Ovary (tissue), 9 donors: ENCODE results near the gene TXNDC15. TPM values are rescaled to one million over a fixed set of nuclear protein-coding genes. Genes with fewer than 3 reads are reported as not detected.

Experiments used
- DNase-seq, 5 donors: peaks; one replicate each; pipeline ENCODE4 v3.0.0-alpha.2; 2019 to 2020
- H3K27ac ChIP-seq, 2 donors: fragments of 200-600 bp; one replicate each; pipeline versions ENCODE4 v1.5.1 to v1.8.0; 2019 to 2022
- H3K27me3 ChIP-seq: fragments of 200-600 bp; one replicate; pipeline ENCODE4 v1.8.0; 2022
- H3K36me3 ChIP-seq: fragments of 200-600 bp; sonication (generic); one replicate; pipeline ENCODE4 v1.5.1; 2019
- H3K4me1 ChIP-seq: one replicate; pipeline ENCODE4 v1.8.1; 2013; ENCODE audit warnings: mild to moderate bottlenecking, moderate library complexity; ENCODE audit not compliant: insufficient read depth
- H3K4me3 ChIP-seq: fragments of 200-600 bp; sonication (generic); one replicate; pipeline ENCODE4 v1.5.1; 2017
- H3K9me3 ChIP-seq, 2 donors: fragments of 200-600 bp in 1 of 2; sonication (generic) in 1 of 2; one replicate each; pipeline versions ENCODE4 v1.5.1 to v1.8.1; 2013 to 2019; ENCODE audit warnings: mild to moderate bottlenecking in 1 of 2, moderate library complexity in 1 of 2
- EP300 ChIP-seq: sonication (generic); formaldehyde crosslinking; IDR thresholded peaks from one replicate; pipeline ENCODE4 v1.6.1; 2017; ENCODE audit warnings: antibody characterized with exemption
- POLR2A ChIP-seq: fragments of 450-650 bp; IDR thresholded peaks from one replicate; pipeline ENCODE4 v1.6.1; 2017; ENCODE audit warnings: antibody characterized with exemption, mild to moderate bottlenecking, moderate library complexity
- WGBS, 3 donors: extraction: QIAGEN DNeasy Blood & Tissue Kit in 1 of 3; methylation state at CpG; one replicate each; pipeline versions ENCODE4 v1.1.5 to v1.1.7; 2013 to 2017; 5-methylcytosine and 5-hydroxymethylcytosine counted together
- intact Hi-C, 4 donors: fragments of 100-400 bp; cut with DNase I; formaldehyde crosslinking; loops; one replicate each; pipeline versions ENCODE4 v1.11.0 to v1.15.1; 2022 to 2023
- polyA plus RNA-seq, 2 donors: library from polyadenylated mRNA; stranded (reverse); fragments of 200-250 nt in 1 of 2; fragments of 350-450 nt in 1 of 2; fragmentation: Illumina TruSeq in 1 of 2; extraction: RNeasy Lipid Tissue Mini Kit (QIAGEN cat#74804) in 1 of 2; gene quantifications; one replicate each; pipeline ENCODE4 v1.2.3, GENCODE V29; 2013 to 2014
- total RNA-seq, 7 donors: library from RNA; depleted of rRNA in 2 of 7; stranded (reverse); fragments of >200 nt in 2 of 7; fragmentation: NEBNext Ultra II Directional in 3 of 7; extraction: Animal tissue kit (Norgen Biotek cat#: 25700) in 3 of 7; gene quantifications; one replicate each; pipeline versions ENCODE4 v1.1.0 to v1.2.4, GENCODE V29; 2016 to 2023
- TF ChIP-seq, protein P1 (sequence below), 3 donors: fragments of 450-650 bp in 2 of 3; fragments of 200-600 bp in 1 of 3; IDR thresholded peaks; one replicate each; pipeline versions ENCODE4 v1.5.1 to v1.8.0; 2016 to 2022; ENCODE audit warnings: antibody characterized with exemption in 3 of 3, mild to moderate bottlenecking in 1 of 3
- donor health status: DM: no; HTN: no; CAD: no; lungs with moderate emphysema.
- donor health status: DM: no; HTN: no; CAD: no.
- donor health status: Bipolar disorder and iron deficiency.
- donor health status: DM: yes; HTN: yes; CAD: no.
- donor health status: DM: no; HTN: no; CAD: no.
- donor health status: DM: yes; HTN: yes; CAD: no.

Gene TXNDC15
- total and polyA plus RNA-seq, 9 donors: 55.3 to 150 (median 71.4) TPM

DNA sequence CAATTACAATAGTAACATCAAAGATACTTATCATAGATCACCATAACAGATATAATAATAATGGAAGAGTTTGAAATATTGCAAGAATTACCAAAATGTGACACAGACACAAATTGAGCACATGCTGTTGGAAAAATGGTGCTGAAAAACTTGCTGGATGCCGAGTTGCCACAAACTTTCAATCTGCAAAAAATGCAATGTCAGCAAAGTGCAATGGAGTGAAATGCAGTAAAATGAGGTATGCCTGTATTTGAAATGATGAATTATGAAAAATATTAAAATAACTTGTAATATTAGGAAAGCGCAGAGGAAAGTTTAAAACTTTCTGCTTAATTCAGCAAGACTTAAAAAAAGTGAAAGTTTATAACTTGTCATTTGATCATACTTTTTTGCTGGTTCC, 18.8 kb downstream of the TXNDC15 start:
- WGBS, 3 donors: 90 to 91% (median 91%) methylated on average over 2 of the region's 2 CpGs
- Histone ChIP-seq H3K36me3 (no peaks in the 10 kb centered on the region), H3K9me3 (no peaks in the 10 kb centered on the region), H3K4me3 (no peak overlapping the region), H3K27ac (no peak overlapping the region), H3K27me3 (no peaks in the 10 kb centered on the region), H3K4me1 (no peaks in the 10 kb centered on the region)
- no peak for TF ChIP-seq EP300
- no peak for TF ChIP-seq POLR2A
- TF ChIP-seq, protein P1, sequence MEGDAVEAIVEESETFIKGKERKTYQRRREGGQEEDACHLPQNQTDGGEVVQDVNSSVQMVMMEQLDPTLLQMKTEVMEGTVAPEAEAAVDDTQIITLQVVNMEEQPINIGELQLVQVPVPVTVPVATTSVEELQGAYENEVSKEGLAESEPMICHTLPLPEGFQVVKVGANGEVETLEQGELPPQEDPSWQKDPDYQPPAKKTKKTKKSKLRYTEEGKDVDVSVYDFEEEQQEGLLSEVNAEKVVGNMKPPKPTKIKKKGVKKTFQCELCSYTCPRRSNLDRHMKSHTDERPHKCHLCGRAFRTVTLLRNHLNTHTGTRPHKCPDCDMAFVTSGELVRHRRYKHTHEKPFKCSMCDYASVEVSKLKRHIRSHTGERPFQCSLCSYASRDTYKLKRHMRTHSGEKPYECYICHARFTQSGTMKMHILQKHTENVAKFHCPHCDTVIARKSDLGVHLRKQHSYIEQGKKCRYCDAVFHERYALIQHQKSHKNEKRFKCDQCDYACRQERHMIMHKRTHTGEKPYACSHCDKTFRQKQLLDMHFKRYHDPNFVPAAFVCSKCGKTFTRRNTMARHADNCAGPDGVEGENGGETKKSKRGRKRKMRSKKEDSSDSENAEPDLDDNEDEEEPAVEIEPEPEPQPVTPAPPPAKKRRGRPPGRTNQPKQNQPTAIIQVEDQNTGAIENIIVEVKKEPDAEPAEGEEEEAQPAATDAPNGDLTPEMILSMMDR (IDR thresholded peaks at IDR 0.05): no peak
- intact Hi-C loops: no loop called here
- DNase-seq: no peak

DNA sequence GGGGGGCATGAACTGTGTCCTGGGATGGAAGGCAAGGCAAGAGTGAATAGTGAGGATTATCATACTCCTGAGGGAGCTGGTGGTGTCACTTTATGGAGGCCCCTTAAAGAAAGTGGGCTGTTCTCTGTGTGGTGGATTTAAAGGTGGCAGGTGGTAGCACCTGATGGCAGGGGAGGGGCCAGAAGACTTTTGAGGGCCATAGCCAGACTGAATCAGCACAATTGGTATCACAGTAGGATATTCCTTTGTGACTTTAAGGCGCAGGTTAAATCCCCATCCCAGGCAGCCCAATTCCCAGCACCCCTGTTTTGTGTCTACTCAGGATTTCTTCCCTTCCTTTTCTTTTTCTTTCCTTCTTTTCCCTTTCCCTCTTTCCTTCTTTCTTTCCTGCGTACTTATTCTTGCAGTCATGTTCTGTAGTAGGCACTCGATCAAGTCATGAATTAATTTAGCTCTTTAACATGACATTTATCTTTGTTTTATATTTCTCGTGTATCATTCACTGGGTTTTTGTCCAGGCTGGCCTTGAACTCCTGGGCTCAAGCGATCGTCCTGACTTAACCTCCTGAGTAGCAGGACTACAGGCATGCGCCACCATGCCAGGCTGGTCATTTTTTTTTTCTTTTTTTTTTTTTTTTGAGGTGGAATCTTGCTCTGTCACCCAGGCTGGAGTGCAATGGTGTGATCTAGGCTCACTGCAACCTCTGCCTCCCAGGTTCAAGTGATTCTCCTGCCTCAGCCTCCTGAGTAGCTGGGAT, 19.8 kb downstream of the TXNDC15 start:
- no peak for DNase-seq
- no peaks in the 10 kb centered on the region for H3K36me3 ChIP-seq
- H3K4me1 ChIP-seq: no peaks in the 10 kb centered on the region
- no peak overlapping the region for H3K27ac ChIP-seq
- TF ChIP-seq, protein P1 (IDR thresholded peaks at IDR 0.05): no peak
- TF ChIP-seq EP300: no peak
- TF ChIP-seq POLR2A: no peak
- H3K4me3 ChIP-seq: no peak overlapping the region
- no peaks in the 10 kb centered on the region for H3K9me3 ChIP-seq
- no peaks in the 10 kb centered on the region for H3K27me3 ChIP-seq
- WGBS, 3 donors: 73 to 87% (median 76%) methylated on average over 7 of the region's 7 CpGs
- intact Hi-C loops: no loop called here

DNA sequence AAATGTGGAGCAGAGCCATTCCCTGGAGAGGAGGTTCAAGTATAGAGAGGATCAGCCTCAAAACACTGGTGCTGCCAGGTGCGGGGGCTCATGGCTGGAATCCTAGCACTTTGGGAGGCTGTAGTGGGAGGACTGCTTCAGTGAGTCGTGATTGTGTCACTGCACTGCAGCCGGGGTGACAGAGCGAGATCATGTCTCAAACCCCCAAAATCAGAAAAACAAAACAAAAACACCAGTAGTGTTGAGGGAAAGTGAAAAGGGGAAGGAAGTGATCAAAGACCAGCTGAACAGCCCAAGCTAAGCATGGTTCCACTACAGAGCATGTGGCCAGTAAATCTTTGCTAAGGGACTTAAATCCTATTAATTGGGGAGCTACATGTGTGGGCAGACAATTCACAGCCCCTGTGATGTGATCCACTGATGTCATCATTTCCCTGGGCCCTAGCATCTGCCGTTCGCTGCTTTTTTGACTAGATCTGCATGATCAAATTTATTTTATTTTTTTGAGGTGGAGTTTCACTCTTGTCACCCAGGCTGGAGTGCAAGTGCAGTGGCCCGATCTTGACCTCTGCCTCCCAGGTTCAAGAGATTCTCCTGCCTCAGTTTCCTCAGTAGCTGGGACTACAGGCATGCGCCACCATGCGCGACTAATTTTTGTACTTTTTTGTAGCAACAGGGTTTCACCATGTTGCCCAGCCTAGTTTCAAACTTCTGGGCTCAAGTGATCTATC, 28.1 kb downstream of the TXNDC15 start:
- no peaks in the 10 kb centered on the region for H3K27me3 ChIP-seq
- intact Hi-C loops: loop anchor here in 2 of 4 donors (5.0 to 10.0 kb wide), 2 partner anchors 55 to 157 kb away; partner anchors contain the start of gene C5orf24 (in 1 of the 2)
- peaks cover 2% of the 10 kb centered on the region for H3K4me1 ChIP-seq
- no peak for DNase-seq
- H3K36me3 ChIP-seq: no peaks in the 10 kb centered on the region
- H3K27ac ChIP-seq: no peak overlapping the region
- H3K4me3 ChIP-seq: no peak overlapping the region
- TF ChIP-seq, protein P1 (IDR thresholded peaks at IDR 0.05): no peak
- TF ChIP-seq EP300: no peak
- no peak for TF ChIP-seq POLR2A
- H3K9me3 ChIP-seq: no peaks in the 10 kb centered on the region
- 81 to 82% (median 82%) methylated on average over 10 of the region's 10 CpGs for WGBS, 3 donors

DNA sequence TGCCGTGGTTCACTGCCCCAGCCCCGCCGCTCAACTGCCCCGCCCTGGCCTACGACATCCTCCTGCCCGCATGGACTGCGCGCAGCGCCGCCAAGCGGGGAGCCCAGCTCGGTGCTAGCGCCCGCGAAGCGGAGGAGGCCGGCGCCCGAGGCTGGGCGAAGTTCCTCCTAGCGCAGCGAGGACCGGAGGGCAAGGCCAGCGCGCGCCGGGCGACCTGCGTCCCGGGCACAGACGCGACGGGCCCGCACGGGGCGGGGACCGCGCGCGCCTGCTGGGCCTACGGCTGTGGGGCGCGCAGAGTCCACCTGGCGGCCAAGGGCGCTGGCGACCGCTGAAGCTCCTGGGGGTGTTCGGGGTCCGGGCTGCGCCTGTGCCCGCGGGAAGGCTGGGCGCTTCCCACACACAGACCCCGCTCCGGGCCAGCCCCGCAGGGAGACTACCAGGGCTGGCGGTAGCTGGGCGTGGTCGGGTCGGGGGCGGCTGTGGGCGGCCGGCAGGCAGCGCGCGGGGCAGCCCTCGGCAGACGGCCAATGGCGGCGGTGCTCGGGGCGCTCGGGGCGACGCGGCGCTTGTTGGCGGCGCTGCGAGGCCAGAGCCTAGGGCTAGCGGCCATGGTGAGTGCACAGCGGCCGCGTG, 30.6 kb downstream of the TXNDC15 start, which contains the start of gene PCBD2:
PCBD2 (plus strand) TSS at position 522 of the 636 bp plus-strand sequence; CDS start at position 531, 9 bp downstream.
- H3K36me3 ChIP-seq: no peaks in the 10 kb centered on the region
- peak within 1 kb of the TSS; percentile 91 to 100 for H3K27ac ChIP-seq
- H3K9me3 ChIP-seq: no peaks in the 10 kb centered on the region
- peaks cover 2% of the 10 kb centered on the region for H3K4me1 ChIP-seq
- intact Hi-C loops: loop anchor here in 2 of 4 donors (2.0 to 10.0 kb wide), 4 partner anchors 57 to 162 kb away; partner anchors contain the start of gene C5orf24 (in 1 of the 2)
- peak within 1 kb of the TSS; percentile 92 for H3K4me3 ChIP-seq
- TF ChIP-seq POLR2A (no peak), EP300 (no peak)
- TF ChIP-seq, protein P1 (IDR thresholded peaks at IDR 0.05): peak; percentile 59 to 96 (median 93)
- H3K27me3 ChIP-seq: no peaks in the 10 kb centered on the region
- peak; percentile 88 to 94 (median 90) for DNase-seq
- 0 to 1% (median 1%) methylated on average over 33 to 84 of the region's 84 CpGs for WGBS, 3 donors
